CD4-positive, CD25-positive, alpha-beta regulatory T cell (primary cell): Measurements from ENCODE around the gene ITGA8. TPM values are rescaled to one million over a fixed set of nuclear protein-coding genes. Genes with fewer than 3 reads are reported as not detected.

Experiments
- ATAC-seq, 2 donors: fragments of 150-1000 bp; cut with Tn5 transposase; one replicate each; pipeline ENCODE4 v1.10.0; 2021; ENCODE audit warnings: low read depth in 2 of 2, moderate number of reproducible peaks in 2 of 2, moderate library complexity in 1 of 2
- DNase-seq, 3 donors: peaks; one replicate each; pipeline versions ENCODE4 v3.0.0 to v3.0.0-alpha.2; 2012 to 2022; ENCODE audit warnings: mixed read lengths in 1 of 3
- H3K27ac ChIP-seq: one replicate; pipeline ENCODE4 v1.7.0; 2013; ENCODE audit warnings: mild to moderate bottlenecking, low read length; ENCODE audit not compliant: insufficient read depth, poor library complexity, severe bottlenecking
- H3K27me3 ChIP-seq: one replicate; pipeline ENCODE4 v1.7.0; 2013; ENCODE audit warnings: low read length; ENCODE audit not compliant: control insufficient read depth, insufficient read depth
- H3K36me3 ChIP-seq: one replicate; pipeline ENCODE4 v1.7.0; 2013; ENCODE audit warnings: mild to moderate bottlenecking, low read length, moderate library complexity; ENCODE audit not compliant: control insufficient read depth, insufficient read depth
- H3K4me1 ChIP-seq: 2 replicates; pipeline ENCODE4 v1.7.0; 2013; ENCODE audit warnings: mild to moderate bottlenecking, low read length; ENCODE audit not compliant: insufficient read depth, control insufficient read depth, poor library complexity, severe bottlenecking
- H3K4me3 ChIP-seq: one replicate; pipeline ENCODE4 v1.7.0; 2013; ENCODE audit warnings: low read depth, mild to moderate bottlenecking, low read length, moderate library complexity
- H3K9me3 ChIP-seq, 2 experiments: 1 replicate in 1 of 2; 2 replicates in 1 of 2; pipeline ENCODE4 v1.7.0; 2013; ENCODE audit warnings: low read length in 2 of 2, mild to moderate bottlenecking in 1 of 2, moderate library complexity in 1 of 2; ENCODE audit not compliant: control insufficient read depth in 2 of 2
- H3K27ac Mint-ChIP-seq, 3 donors: one replicate each; pipeline ENCODE4 v1.8.0; 2020 to 2022; ENCODE audit warnings: mild to moderate bottlenecking in 3 of 3, mixed read lengths in 3 of 3, moderate library complexity in 2 of 3
- H3K27me3 Mint-ChIP-seq: one replicate; pipeline ENCODE4 v1.8.0; 2022; ENCODE audit warnings: mild to moderate bottlenecking, mixed read lengths
- H3K36me3 Mint-ChIP-seq: one replicate; pipeline ENCODE4 v1.8.0; 2020; ENCODE audit warnings: mixed read lengths
- H3K4me1 Mint-ChIP-seq, 4 donors: one replicate each; pipeline ENCODE4 v1.8.0; 2020 to 2022; ENCODE audit warnings: mixed read lengths in 4 of 4, mild to moderate bottlenecking in 1 of 4
- H3K4me3 Mint-ChIP-seq, 4 donors: one replicate each; pipeline ENCODE4 v1.8.0; 2020 to 2022; ENCODE audit warnings: mild to moderate bottlenecking in 4 of 4, mixed read lengths in 4 of 4, moderate library complexity in 3 of 4
- H3K9me3 Mint-ChIP-seq, 7 donors: one replicate each; pipeline ENCODE4 v1.8.0; 2020 to 2022; ENCODE audit warnings: mixed read lengths in 7 of 7, mild to moderate bottlenecking in 3 of 7, moderate library complexity in 2 of 7
- polyA plus RNA-seq, 4 donors: library from polyadenylated mRNA; unstranded; fragments of 300-500 nt; fragmentation: Illumina TruSeq; gene quantifications; one replicate each; pipeline ENCODE4 v1.2.3, GENCODE V29; 2021
- total RNA-seq: library from RNA; stranded (reverse); gene quantifications from one replicate; pipeline ENCODE4 v1.2.3, GENCODE V29; 2022

The ITGA8 gene
- total and polyA plus RNA-seq, 5 donors from 2014 or later: not detected

GRCh38 chr10:15729890-15730289 lies 10.2 kb upstream of the ITGA8 start:
- no peak overlapping the region for H3K27ac ChIP-seq
- Mint-ChIP-seq H3K9me3 (peaks cover 0 to 13% (median 3%) of the 10 kb centered on the region in 7 donors), H3K4me3 (no peak overlapping the region), H3K4me1 (no peaks in the 10 kb centered on the region), H3K36me3 (no peaks in the 10 kb centered on the region), H3K27ac (no peak overlapping the region), H3K27me3 (peaks cover 29% of the 10 kb centered on the region)
- no peak overlapping the region for H3K4me3 ChIP-seq
- H3K27me3 ChIP-seq: peaks cover 4% of the 10 kb centered on the region
- no peaks in the 10 kb centered on the region for H3K36me3 ChIP-seq
- ATAC-seq: no peak
- no peaks in the 10 kb centered on the region for H3K4me1 ChIP-seq
- DNase-seq: no peak
- no peaks in the 10 kb centered on the region for H3K9me3 ChIP-seq

DNA sequence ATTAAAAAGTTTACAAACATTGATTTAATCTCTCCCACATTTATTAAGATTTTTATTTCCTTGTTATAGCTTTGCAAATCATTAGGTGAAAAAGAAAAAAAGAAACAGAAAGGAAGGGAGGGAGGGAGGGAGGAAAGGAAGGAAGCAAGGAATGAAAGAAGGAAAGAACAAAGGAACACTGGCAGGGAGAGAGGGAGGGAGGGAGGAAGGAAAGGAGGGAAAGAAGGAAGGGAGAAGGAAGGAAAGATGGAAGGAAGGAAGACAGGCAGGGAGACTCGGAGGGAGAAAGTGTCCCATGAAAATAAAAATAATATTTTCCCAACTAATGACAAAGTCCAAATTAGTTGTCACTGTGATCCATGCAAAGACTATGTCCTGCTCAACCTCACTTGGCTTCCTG lies 6.3 kb upstream of the ITGA8 start:
- H3K27me3 Mint-ChIP-seq: peaks cover 40% of the 10 kb centered on the region
- H3K36me3 ChIP-seq: no peaks in the 10 kb centered on the region
- no peak overlapping the region for H3K27ac Mint-ChIP-seq
- H3K9me3 ChIP-seq: no peaks in the 10 kb centered on the region
- no peaks in the 10 kb centered on the region for H3K36me3 Mint-ChIP-seq
- H3K4me1 Mint-ChIP-seq: no peaks in the 10 kb centered on the region
- H3K4me1 ChIP-seq: no peaks in the 10 kb centered on the region
- DNase-seq (no peak), ATAC-seq (no peak)
- H3K4me3 ChIP-seq: no peak overlapping the region
- no peak overlapping the region for H3K4me3 Mint-ChIP-seq
- H3K27me3 ChIP-seq: peaks cover under 1% of the 10 kb centered on the region
- peaks cover 0 to 10% (median 3%) of the 10 kb centered on the region in 7 donors for H3K9me3 Mint-ChIP-seq
- no peak overlapping the region for H3K27ac ChIP-seq

DNA sequence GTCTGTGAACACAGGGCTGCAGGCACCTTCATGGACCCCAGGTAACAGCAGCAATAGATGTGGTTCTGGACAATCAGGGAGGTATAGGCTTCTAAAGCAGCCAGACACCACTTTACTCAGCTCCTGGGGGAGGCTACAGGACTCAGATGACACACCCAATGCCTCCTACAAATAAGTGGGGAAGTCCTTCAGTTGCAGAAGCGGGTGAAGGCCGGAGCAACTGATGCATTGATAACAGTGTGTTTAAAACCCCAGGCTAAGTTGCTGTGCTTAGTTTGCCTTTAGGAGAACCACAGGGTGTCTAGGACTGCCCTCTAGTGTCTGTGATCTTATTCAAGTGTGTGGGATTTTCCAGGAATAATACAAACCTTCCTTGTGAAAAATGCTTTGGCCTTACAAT lies 5.9 kb upstream of the ITGA8 start:
- Histone ChIP-seq H3K9me3 (no peaks in the 10 kb centered on the region), H3K4me3 (no peak overlapping the region), H3K36me3 (no peaks in the 10 kb centered on the region), H3K4me1 (no peaks in the 10 kb centered on the region), H3K27me3 (peaks cover 2% of the 10 kb centered on the region), H3K27ac (no peak overlapping the region)
- Mint-ChIP-seq H3K9me3 (peaks cover 0 to 6% (median 3%) of the 10 kb centered on the region in 7 donors), H3K4me1 (no peaks in the 10 kb centered on the region), H3K27me3 (peaks cover 42% of the 10 kb centered on the region), H3K4me3 (no peak overlapping the region), H3K36me3 (no peaks in the 10 kb centered on the region), H3K27ac (no peak overlapping the region)
- peak in 1 of 3 donors; percentile 9 for DNase-seq
- no peak for ATAC-seq

DNA sequence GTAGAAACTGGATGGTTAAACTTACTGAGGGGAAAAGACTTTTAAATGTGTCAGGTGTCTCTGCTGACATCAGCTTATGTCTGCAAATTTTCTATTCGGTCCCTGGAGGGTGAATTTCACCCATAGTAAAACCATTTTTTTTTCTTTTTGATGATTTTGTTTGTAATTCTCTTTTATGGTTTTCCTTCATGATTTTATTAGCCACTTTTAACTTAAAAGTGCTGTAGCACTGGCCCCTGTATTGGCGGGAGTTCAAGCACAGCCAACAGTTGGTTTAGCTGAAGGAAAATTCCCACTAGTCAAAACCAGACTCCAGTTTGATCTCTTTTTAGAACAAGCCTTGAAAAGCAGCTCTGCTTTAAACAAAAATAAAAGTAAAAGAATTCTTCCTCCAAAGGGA lies 5.0 kb upstream of the ITGA8 start:
- Histone ChIP-seq H3K9me3 (no peaks in the 10 kb centered on the region), H3K4me3 (no peak overlapping the region), H3K27ac (no peak overlapping the region), H3K27me3 (peaks cover 4% of the 10 kb centered on the region), H3K4me1 (no peaks in the 10 kb centered on the region), H3K36me3 (no peaks in the 10 kb centered on the region)
- Mint-ChIP-seq H3K9me3 (peaks cover 0 to 5% (median 0%) of the 10 kb centered on the region in 7 donors), H3K4me3 (no peak overlapping the region), H3K36me3 (no peaks in the 10 kb centered on the region), H3K27me3 (peaks cover 49% of the 10 kb centered on the region), H3K27ac (no peak overlapping the region), H3K4me1 (no peaks in the 10 kb centered on the region)
- ATAC-seq: no peak
- no peak for DNase-seq

GRCh38 chr10:15723803-15724202 lies 4.1 kb upstream of the ITGA8 start:
- Mint-ChIP-seq H3K36me3 (no peaks in the 10 kb centered on the region), H3K9me3 (peaks cover 0 to 5% (median 0%) of the 10 kb centered on the region in 7 donors), H3K4me3 (no peak overlapping the region), H3K4me1 (peaks cover 0 to 4% (median 0%) of the 10 kb centered on the region in 4 donors), H3K27ac (no peak overlapping the region), H3K27me3 (peaks cover 47% of the 10 kb centered on the region)
- Histone ChIP-seq H3K9me3 (no peaks in the 10 kb centered on the region), H3K4me1 (no peaks in the 10 kb centered on the region), H3K27me3 (peaks cover 7% of the 10 kb centered on the region), H3K4me3 (no peak overlapping the region), H3K36me3 (no peaks in the 10 kb centered on the region), H3K27ac (no peak overlapping the region)
- DNase-seq: no peak
- no peak for ATAC-seq

- H3K27me3 Mint-ChIP-seq: peaks cover 58% of the 10 kb centered on the region
- H3K27ac Mint-ChIP-seq: no peak overlapping the region
These were observed 1.0 kb upstream of the ITGA8 start for GRCh38 chr10:15720635-15721287.

GRCh38 chr10:15719049-15719898 lies 448 bp downstream of the ITGA8 start:
- DNase-seq (peak in 1 of 3 donors; percentile 11), ATAC-seq (no peak)
- H3K27ac ChIP-seq: no peak overlapping the region
- H3K27ac Mint-ChIP-seq: no peak overlapping the region
- peaks cover 54% of the 10 kb centered on the region for H3K27me3 Mint-ChIP-seq
- peaks cover 0 to 9% (median 0%) of the 10 kb centered on the region in 7 donors for H3K9me3 Mint-ChIP-seq
- no peak overlapping the region for H3K4me3 ChIP-seq
- no peaks in the 10 kb centered on the region for H3K9me3 ChIP-seq
- H3K4me1 Mint-ChIP-seq: peaks cover 0 to 5% (median 0%) of the 10 kb centered on the region in 4 donors
- no peaks in the 10 kb centered on the region for H3K36me3 ChIP-seq
- H3K27me3 ChIP-seq: peaks cover 20% of the 10 kb centered on the region
- no peaks in the 10 kb centered on the region for H3K4me1 ChIP-seq
- no peak overlapping the region for H3K4me3 Mint-ChIP-seq
- H3K36me3 Mint-ChIP-seq: no peaks in the 10 kb centered on the region

More at GRCh38 chr10:15720635-15721287, 1.0 kb upstream of the ITGA8 start:
- peaks cover 16% of the 10 kb centered on the region for H3K27me3 ChIP-seq
- ATAC-seq: no peak
- no peaks in the 10 kb centered on the region for H3K36me3 ChIP-seq
- H3K4me3 ChIP-seq: no peak overlapping the region
- H3K4me3 Mint-ChIP-seq: no peak overlapping the region
- H3K27ac ChIP-seq: no peak overlapping the region
- peaks cover 0 to 5% (median 0%) of the 10 kb centered on the region in 4 donors for H3K4me1 Mint-ChIP-seq
- no peaks in the 10 kb centered on the region for H3K36me3 Mint-ChIP-seq
- H3K9me3 Mint-ChIP-seq: peaks cover 0 to 9% (median 0%) of the 10 kb centered on the region in 7 donors
- H3K4me1 ChIP-seq: no peaks in the 10 kb centered on the region
- H3K9me3 ChIP-seq: no peaks in the 10 kb centered on the region
- DNase-seq: no peak
